ENCODE measurements around the gene DNMT1.

DNMT1 gene

DNA sequence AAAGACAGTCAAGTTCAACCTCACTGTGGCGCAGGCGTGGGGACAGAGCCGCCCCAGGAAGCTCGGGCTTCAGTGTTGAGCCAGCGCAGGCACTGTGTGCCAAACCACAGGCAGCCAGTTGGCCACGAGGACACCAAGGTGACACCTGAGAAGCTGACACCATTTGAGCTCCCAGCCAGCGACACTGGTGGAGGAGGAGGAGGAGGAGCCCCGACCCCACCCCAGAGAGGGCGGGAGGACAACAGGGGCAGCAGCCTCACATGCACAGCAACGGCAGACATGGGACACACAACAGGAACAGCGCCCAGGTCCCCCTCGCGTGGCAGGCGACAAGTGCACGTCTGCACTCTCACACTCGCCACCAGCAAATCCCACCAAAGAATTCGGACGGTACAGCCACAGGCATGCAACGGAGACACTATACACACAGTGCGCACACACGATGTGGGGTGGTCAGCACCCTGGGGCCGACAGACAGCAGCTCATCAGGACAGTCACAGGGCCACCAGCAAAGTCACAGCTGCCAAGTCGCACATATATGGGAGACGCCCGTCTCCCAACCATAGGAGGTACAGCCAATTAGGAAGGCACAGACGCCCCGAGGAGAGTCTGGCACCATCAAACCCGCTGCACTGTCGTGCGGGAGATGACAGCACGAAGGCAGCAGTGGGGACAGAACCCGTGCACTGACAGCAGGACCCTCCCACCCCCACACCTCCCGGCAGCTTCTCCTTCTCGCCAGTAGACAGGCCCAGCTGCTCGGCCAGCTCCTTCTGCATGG is 78.5 kb downstream of the DNMT1 start:
- H3K4me3 ChIP-seq (ENCODE audit: low read depth, low read length): no peak overlapping the region
- TF ChIP-seq, protein P1, sequence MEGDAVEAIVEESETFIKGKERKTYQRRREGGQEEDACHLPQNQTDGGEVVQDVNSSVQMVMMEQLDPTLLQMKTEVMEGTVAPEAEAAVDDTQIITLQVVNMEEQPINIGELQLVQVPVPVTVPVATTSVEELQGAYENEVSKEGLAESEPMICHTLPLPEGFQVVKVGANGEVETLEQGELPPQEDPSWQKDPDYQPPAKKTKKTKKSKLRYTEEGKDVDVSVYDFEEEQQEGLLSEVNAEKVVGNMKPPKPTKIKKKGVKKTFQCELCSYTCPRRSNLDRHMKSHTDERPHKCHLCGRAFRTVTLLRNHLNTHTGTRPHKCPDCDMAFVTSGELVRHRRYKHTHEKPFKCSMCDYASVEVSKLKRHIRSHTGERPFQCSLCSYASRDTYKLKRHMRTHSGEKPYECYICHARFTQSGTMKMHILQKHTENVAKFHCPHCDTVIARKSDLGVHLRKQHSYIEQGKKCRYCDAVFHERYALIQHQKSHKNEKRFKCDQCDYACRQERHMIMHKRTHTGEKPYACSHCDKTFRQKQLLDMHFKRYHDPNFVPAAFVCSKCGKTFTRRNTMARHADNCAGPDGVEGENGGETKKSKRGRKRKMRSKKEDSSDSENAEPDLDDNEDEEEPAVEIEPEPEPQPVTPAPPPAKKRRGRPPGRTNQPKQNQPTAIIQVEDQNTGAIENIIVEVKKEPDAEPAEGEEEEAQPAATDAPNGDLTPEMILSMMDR (IDR thresholded peaks at IDR 0.05; ENCODE audit: low read depth, low read length, missing control alignments): no peak
- no peak for DNase-seq (ENCODE audit: low read depth)

DNA sequence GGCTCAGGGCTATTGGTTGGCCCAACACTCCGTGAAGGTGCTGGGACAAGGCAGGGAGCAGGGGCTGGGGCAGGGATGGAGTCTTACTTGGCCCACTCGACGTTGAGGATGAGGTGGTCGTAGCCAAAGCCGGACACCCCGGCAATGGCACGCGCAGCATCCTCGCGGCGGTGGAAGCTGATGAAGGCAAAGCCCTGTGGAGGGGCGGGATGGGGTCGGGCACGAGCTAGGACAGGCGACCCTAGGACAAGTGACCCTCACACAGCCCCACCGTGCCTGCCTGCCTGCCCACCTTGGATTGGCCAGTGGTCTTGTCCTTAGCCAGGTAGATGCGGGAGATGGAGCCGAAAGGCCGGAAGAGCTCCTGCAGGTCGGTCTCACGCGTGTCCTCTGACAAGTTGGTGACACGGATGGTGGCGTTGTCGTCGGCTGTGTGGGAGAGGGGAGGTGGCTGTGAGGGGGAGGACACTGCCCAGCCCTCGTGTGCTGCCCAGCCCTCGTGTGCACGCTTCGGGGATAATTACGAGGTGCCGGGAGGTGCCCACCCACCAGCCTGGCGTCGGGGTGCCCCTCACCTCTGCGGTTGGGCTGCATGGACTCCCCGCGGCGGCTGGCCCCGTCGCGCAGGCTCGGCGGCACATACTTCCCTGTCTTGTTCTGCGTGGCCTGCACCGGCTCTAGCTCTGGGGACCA is 79.2 kb downstream of the DNMT1 start:
- no peak for DNase-seq (ENCODE audit: low read depth)
- TF ChIP-seq, protein P1 (IDR thresholded peaks at IDR 0.05; ENCODE audit: low read depth, low read length, missing control alignments): no peak
- no peak overlapping the region for H3K4me3 ChIP-seq (ENCODE audit: low read depth, low read length)

DNA sequence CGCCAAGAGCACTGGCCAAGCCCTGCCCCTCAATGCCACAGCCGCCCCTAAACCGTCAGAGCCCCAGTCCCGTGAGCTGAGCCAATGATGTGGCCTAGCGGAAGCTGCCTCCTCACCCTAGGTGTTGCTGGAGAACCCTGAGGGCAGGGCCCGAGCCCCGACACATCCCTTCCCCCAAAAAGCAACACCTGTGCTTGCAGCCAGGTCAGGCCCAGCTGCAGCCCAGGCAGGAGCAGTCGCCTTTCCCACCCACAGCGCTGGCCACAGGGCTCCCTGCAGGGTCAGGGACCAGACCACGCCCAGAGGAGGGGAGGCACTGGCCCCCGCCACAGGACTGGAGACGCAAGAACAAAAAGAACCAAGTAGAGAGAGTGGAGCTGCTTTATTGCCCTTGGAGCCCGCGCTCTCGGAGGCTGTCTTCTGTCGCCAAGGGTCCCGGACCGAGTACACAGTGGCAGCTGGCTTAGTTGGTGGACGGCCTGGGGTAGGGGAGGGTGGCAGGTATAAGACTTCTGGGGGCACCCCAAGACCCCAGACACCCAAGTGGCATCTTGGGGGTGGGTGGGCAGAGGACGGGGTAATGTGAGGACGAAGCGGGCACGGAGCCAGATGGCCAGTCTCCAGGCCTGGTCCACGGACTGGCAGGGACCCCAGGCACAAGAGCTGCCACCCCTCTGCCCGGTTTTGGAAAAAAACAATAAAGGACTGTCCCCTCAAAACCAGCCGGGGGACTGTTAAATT is 79.9 kb downstream of the DNMT1 start:
- TF ChIP-seq, protein P1 (IDR thresholded peaks at IDR 0.05; ENCODE audit: low read depth, low read length, missing control alignments): no peak
- no peak overlapping the region for H3K4me3 ChIP-seq (ENCODE audit: low read depth, low read length)
- no peak for DNase-seq (ENCODE audit: low read depth)

DNA sequence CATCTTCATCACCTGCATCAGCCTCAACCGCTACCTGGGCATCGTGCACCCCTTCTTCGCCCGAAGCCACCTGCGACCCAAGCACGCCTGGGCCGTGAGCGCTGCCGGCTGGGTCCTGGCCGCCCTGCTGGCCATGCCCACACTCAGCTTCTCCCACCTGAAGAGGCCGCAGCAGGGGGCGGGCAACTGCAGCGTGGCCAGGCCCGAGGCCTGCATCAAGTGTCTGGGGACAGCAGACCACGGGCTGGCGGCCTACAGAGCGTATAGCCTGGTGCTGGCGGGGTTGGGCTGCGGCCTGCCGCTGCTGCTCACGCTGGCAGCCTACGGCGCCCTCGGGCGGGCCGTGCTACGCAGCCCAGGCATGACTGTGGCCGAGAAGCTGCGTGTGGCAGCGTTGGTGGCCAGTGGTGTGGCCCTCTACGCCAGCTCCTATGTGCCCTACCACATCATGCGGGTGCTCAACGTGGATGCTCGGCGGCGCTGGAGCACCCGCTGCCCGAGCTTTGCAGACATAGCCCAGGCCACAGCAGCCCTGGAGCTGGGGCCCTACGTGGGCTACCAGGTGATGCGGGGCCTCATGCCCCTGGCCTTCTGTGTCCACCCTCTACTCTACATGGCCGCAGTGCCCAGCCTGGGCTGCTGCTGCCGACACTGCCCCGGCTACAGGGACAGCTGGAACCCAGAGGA is 80.6 kb downstream of the DNMT1 start:
- no peak for DNase-seq (ENCODE audit: low read depth)
- H3K4me3 ChIP-seq (ENCODE audit: low read depth, low read length): no peak overlapping the region
- TF ChIP-seq, protein P1 (IDR thresholded peaks at IDR 0.05; ENCODE audit: low read depth, low read length, missing control alignments): no peak

DNA sequence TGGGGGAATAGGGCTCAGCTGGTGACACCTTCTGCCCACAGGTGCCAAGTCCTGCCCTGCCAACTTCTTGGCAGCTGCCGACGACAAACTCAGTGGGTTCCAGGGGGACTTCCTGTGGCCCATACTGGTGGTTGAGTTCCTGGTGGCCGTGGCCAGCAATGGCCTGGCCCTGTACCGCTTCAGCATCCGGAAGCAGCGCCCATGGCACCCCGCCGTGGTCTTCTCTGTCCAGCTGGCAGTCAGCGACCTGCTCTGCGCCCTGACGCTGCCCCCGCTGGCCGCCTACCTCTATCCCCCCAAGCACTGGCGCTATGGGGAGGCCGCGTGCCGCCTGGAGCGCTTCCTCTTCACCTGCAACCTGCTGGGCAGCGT is 81.2 kb downstream of the DNMT1 start:
- H3K4me3 ChIP-seq (ENCODE audit: low read depth, low read length): no peak overlapping the region
- DNase-seq (ENCODE audit: low read depth): no peak
- TF ChIP-seq, protein P1 (IDR thresholded peaks at IDR 0.05; ENCODE audit: low read depth, low read length, missing control alignments): no peak

DNA sequence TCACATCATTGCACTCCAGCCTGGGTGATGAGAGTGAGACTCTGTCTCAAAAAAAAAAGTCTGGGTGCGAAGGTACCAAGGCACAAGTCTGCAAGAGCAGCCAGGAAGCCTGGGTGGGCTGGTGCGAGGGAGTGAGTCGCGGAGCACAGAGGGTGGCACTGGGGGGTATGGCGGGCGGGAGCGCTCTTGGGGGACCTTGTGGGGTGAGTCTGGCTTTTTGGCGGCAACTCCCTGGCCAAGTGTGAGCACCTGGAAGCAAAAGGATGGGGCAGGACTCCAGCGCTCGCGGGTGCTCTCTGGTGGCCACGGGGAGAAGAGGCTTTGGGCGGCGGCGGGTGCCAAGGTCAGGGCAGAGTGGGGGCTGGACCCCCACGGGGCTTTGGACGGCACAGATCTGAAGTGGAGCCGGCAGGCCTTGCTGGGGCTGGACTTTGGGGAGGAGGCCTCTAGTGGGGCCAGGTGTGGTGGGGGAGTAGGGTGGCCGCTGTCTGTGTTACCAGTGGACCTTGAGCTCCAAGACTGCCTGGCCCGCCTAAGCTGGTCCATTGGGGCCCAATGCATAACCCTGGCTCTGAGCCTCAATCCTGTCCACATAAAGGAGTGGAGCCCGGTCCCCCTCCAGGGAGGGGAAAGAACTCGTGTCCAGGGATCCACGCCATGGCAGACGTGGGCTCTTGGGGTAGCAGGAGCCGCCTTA is 81.7 kb downstream of the DNMT1 start:
- H3K4me3 ChIP-seq (ENCODE audit: low read depth, low read length): no peak overlapping the region
- TF ChIP-seq, protein P1 (IDR thresholded peaks at IDR 0.05; ENCODE audit: low read depth, low read length, missing control alignments): peak; percentile 88
- peak; percentile 44 for DNase-seq (ENCODE audit: low read depth)

All from GM12864 (cell line).